GM13976 (cell line): Measurements from ENCODE around the gene NOTCH2.
A peak's percentile ranks its signal among the peaks of the same experiment; 100 is the strongest.

ENCODE experiments used
- DNase-seq: peaks from one replicate; pipeline ENCODE4 v3.0.0; 2012; ENCODE audit warnings: low spot score
- in situ Hi-C: fragments of 300-500 bp; cut with MboI; formaldehyde crosslinking; loops from one replicate; pipeline ENCODE4 v1.12.0; 2022; ENCODE audit warnings: low sequenced_read_pairs, mixed read lengths, inconsistent platforms; ENCODE audit not compliant: unreplicated experiment
- TF ChIP-seq, protein P1 (sequence below): IDR thresholded peaks from 2 replicates; pipeline ENCODE4 v1.5.1; 2012; ENCODE audit warnings: borderline replicate concordance, mild to moderate bottlenecking; ENCODE audit not compliant: insufficient read depth; ENCODE audit errors: extremely low read depth, missing control alignments, control extremely low read depth

The NOTCH2 gene

DNA sequence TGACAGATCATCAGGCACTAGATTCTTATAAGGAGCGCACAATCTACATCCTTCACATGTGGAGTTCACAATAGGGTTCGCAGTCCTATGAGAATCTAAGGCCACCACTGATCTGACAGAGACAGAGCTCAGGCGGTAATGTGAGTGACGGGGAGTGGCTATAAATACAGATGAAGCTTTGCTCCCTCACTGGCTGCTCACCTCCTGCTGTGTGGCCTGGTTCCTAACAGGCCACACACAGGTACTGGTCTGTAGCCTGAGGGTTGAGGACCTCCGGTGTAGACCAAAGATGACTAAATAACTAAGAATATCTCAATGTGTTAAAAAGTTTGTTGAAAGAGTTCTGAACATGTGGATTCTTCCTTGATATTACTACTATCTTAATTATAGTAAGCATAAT lies 117.0 kb downstream of the NOTCH2 start:
- no peak for DNase-seq
- in situ Hi-C loops, result no loop called here
- TF ChIP-seq, protein P1, sequence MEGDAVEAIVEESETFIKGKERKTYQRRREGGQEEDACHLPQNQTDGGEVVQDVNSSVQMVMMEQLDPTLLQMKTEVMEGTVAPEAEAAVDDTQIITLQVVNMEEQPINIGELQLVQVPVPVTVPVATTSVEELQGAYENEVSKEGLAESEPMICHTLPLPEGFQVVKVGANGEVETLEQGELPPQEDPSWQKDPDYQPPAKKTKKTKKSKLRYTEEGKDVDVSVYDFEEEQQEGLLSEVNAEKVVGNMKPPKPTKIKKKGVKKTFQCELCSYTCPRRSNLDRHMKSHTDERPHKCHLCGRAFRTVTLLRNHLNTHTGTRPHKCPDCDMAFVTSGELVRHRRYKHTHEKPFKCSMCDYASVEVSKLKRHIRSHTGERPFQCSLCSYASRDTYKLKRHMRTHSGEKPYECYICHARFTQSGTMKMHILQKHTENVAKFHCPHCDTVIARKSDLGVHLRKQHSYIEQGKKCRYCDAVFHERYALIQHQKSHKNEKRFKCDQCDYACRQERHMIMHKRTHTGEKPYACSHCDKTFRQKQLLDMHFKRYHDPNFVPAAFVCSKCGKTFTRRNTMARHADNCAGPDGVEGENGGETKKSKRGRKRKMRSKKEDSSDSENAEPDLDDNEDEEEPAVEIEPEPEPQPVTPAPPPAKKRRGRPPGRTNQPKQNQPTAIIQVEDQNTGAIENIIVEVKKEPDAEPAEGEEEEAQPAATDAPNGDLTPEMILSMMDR, result no peak

- TF ChIP-seq, protein P1, result peak; percentile 91
- DNase-seq, result peak; percentile 48
- in situ Hi-C loops, result no loop called here
Measured at GRCh38 chr1:119948342-119949214, 120.9 kb downstream of the NOTCH2 start.

DNA sequence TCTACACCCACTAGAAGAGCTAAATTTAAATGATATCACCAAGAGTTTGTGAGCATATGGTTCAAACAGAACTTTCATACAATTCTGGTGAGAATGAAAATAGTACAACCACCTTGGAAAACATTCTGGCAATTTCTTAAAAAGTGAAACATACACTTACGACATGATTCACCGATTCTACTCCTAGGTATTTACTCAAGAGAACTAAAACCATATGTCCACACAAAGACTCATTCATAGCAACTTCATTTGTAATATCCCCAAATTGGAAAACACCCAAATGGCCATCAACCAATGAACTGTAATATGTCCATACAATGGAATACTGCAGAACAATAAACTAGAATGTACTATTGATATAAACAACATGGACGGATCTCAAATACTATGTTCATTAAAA lies 122.0 kb downstream of the NOTCH2 start:
- no peak for DNase-seq
- in situ Hi-C loops, result no loop called here
- TF ChIP-seq, protein P1, result no peak

DNA sequence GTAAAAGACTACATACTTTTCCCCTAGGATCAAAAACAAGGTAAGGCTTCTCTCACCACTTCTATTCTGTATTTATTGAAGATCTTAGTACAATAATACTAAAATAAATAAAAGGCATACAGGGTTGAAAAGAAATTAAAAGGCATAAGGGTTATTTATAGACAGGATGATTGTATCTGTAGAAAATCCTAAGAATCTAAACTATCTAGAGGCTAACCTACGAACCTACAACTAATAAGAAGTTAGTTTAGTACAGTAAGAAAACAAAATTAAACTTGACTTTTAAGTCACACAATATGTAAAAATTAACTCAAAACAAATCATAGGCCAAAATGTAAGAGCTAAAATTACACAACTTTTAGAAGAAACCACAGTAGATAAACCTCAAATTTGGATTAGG lies 122.7 kb downstream of the NOTCH2 start:
- in situ Hi-C loops, result no loop called here
- TF ChIP-seq, protein P1, result no peak
- no peak for DNase-seq

- DNase-seq, result no peak
- in situ Hi-C loops, result no loop called here
- TF ChIP-seq, protein P1, result no peak
Measured at GRCh38 chr1:119943216-119943615, 126.2 kb downstream of the NOTCH2 start.

- TF ChIP-seq, protein P1, result no peak
- DNase-seq, result no peak
- in situ Hi-C loops, result no loop called here
Measured at GRCh38 chr1:119941392-119941791, 128.1 kb downstream of the NOTCH2 start.
